Measurements from ENCODE around the gene OXCT2.

Gene OXCT2

GRCh38 chr1:39733161-39733560, 38.0 kb downstream of the OXCT2 start:
- no peak for DNase-seq (ENCODE audit: low read depth)

GRCh38 chr1:39732730-39733129, 38.4 kb downstream of the OXCT2 start:
- DNase-seq (ENCODE audit: low read depth): no peak

GRCh38 chr1:39729842-39730241, 41.3 kb downstream of the OXCT2 start:
- DNase-seq (ENCODE audit: low read depth): no peak

- no peak for DNase-seq (ENCODE audit: low read depth)
Observed at GRCh38 chr1:39729030-39729429, 42.1 kb downstream of the OXCT2 start.

GRCh38 chr1:39727932-39728317, 43.2 kb downstream of the OXCT2 start:
- DNase-seq (ENCODE audit: low read depth): no peak

- no peak for DNase-seq (ENCODE audit: low read depth)
Observed at GRCh38 chr1:39727221-39727931, 43.8 kb downstream of the OXCT2 start.

- no peak for DNase-seq (ENCODE audit: low read depth)
Observed at GRCh38 chr1:39726600-39726999, 44.5 kb downstream of the OXCT2 start.

GRCh38 chr1:39722495-39722894, 48.7 kb downstream of the OXCT2 start:
- DNase-seq (ENCODE audit: low read depth): no peak

- no peak for DNase-seq (ENCODE audit: low read depth)
Observed at GRCh38 chr1:39721664-39722063, 49.5 kb downstream of the OXCT2 start.

- peak; percentile 41 for DNase-seq (ENCODE audit: low read depth)
Observed at GRCh38 chr1:39720094-39720999, 50.8 kb downstream of the OXCT2 start.
